ENCODE data around the gene GAS7. TPM values are rescaled to one million over a fixed set of nuclear protein-coding genes. Genes with fewer than 3 reads are reported as not detected.

Gene GAS7
- total RNA-seq, 1 experiment from 2014 or later, result 0.02 TPM

DNA sequence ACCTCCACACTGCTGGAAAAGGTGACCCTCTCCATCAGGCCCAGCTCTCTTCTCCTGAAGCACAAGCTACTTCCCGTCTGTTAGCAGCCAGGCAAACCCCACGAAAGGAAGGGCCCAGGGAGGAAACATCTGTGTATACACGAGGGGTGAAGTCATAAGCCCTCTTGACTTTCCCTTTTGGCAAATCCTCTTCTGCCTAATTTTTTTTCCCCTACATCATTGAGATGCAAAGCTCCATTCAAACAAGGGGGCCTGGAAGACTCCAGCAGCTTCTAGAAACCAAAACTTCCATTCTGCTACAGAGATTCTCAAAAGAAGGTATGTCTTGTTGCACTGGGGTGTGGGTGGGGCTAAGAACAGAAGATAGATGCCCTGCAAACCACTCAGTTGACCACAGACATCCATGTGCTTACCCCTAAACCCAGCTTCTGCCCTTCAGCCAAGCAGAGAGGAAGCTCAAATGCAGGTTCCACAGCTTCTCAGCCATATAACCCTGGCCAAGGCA, 147.8 kb downstream of the GAS7 start:
- no peak for DNase-seq (ENCODE audit: low read depth)

DNA sequence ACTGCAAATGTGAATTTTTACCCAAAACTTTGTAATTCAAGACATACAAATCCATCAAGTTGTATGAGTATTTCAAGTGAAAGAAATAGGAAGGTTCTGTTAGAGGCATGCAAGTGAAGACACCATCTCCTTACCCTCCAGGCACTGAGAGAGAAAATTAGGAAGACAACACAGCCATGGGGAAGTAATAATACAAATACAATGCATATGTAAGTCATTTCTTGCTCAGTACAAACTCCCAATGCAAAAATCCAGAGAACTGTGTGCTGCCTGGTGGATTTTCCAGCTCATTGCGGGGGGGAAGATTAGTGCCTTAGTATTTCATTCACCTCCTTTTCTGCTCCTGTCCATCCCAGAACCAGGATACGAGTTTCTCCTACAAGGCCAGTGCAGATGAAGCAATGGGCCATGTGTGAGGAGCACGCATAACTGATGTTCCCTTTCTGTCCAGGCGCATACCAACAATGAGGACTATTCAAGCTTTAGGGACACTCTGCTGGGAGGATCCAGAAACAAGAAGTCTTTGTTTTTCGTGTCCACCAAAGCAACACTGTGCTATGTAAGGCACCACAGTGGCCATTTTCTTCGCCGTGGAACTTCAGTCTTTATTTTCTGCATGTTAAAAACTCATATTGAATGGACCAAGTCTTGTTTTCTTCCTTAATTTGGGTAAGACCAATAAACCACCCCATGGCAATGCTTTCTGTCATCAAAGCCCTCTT, 149.6 kb downstream of the GAS7 start:
- no peak for DNase-seq (ENCODE audit: low read depth)

DNA sequence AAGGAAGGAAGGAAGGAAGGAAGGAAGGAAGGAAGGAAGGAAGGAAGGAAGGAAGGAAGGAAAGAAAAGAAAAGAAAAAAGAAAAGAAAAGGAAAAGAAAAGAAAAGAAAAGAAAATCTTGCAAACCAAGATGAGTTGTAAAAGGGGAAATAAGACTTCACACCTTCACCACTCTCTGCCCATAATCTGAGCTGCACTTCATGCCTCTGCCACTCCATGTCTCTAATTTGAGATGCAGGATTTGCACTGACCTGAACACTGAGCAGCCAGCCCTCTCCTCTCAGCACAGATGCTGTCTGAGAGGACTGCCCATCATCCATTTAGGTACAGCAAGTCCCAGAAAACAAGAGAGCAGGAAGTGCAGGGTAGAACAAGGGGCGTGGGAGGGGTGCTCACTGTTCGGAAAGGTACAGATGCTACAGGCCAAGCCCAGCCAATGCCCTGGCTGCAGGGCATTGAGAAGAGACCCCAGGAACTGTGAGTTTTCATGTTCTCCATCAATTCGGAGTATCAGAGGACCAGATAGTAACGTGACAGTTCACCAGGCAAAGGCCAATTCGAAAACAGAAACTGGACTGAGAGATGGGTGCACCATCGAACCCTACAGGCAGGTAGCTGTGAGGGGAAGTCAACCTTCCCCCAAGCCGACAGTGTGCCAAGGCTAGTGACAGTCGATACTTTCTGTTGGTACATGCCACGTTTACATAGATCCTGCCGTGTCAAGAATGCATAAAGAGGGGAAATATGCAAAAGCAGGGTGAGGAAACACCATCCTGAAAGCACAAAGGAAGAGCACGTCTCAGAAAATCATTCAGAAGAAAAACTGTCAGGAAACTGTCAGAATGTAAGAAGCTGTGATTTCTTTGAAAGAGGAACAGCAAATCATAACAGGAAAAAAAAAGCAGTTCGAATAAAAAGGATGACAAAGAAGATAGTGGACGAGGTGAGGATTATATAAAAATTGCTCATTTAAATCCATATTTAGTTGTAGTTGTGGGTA, 151.3 kb downstream of the GAS7 start:
- no peak for DNase-seq (ENCODE audit: low read depth)

- no peak for DNase-seq (ENCODE audit: low read depth)
Observed at GRCh38 chr17:10045871-10046658, 152.3 kb downstream of the GAS7 start.

GRCh38 chr17:10042589-10043244, 155.7 kb downstream of the GAS7 start:
- no peak for DNase-seq (ENCODE audit: low read depth)

DNA sequence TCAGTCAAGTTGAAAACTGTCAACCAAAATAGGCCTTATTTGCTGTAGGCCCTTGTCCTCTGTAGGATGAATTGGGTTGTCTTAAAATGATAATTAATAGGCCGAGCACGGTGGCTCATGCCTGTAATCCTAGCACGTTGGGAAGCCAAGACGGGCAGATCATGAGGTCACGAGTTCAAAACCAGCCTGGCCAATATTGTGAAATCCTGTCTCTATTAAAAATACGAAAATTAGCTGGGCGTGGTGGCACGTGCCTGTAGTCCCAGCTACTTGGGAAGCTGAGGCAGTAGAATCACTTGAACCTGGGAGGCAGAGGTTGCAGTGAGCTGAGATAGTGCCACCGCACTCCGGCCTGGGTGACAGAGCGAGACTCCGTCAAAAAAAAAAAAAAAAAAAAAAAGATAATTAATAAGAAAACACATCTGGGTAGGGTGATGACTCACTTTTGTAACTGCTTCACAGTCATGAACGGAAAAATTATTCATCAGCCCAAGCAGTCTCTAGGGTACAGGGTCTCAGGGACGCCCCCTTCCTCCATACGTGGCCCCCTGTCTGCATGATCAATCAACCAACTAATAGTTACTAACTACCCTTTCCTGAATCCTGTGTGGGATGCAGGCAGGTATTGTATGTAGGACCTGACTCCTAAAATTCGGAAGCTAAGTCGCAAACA, 156.4 kb downstream of the GAS7 start:
- DNase-seq (ENCODE audit: low read depth), result no peak

- DNase-seq (ENCODE audit: low read depth), result no peak
Observed at GRCh38 chr17:10041287-10041612, 157.2 kb downstream of the GAS7 start.

DNA sequence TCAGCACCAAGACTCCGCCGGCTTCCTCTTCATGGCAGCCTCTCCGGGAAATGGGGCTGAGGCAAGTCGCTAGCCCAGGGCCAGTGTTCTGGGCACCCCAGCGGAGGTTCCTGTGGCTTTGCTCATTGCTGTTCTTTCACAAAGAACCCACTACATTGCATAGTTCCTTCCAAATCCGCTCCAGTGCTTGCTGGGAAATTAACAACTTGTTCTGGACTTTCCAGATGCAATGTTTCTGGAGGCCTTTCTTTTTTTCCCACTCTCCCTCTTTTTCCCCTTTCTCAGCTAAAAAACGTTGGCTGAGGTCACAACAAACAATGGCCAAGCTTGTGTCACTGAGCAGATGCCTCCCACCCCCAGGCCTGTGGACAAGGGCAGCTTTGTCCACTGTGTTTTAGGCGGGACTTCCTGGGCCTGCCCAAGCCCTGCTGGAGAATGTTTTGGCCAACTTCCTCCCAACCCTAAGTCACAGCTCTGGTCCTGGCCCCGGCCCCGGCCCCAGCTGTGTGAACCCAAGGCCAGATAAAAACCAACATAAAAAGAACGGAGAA, 161.8 kb downstream of the GAS7 start:
- no peak for DNase-seq (ENCODE audit: low read depth)

- DNase-seq (ENCODE audit: low read depth), result no peak
Observed at GRCh38 chr17:10035885-10036284, 162.5 kb downstream of the GAS7 start.

GRCh38 chr17:10034719-10035475, 163.5 kb downstream of the GAS7 start:
- DNase-seq (ENCODE audit: low read depth), result no peak

DNA sequence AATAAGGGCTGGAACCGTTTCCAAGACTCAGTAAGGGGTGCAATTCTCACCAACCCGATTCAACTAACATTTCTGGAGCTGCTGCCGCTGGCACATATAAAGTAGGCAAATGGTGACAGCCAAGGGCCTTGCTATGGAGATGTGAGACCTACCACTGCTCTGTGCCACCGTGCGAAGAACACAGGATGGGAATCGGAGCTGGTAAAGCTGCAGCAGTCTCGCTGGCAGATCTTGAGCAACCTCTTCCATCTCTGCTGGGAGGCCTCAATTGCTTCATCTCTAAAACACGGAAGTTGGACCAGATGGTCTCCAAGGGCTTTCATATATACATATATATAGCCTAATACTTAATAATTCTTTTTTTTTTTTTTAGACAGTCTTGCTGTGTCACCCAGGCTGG, 164.4 kb downstream of the GAS7 start:
- DNase-seq (ENCODE audit: low read depth), result no peak

- DNase-seq (ENCODE audit: low read depth), result no peak
Observed at GRCh38 chr17:10033449-10033848, 165.0 kb downstream of the GAS7 start.

GRCh38 chr17:10032118-10032852, 166.1 kb downstream of the GAS7 start:
- no peak for DNase-seq (ENCODE audit: low read depth)

DNA sequence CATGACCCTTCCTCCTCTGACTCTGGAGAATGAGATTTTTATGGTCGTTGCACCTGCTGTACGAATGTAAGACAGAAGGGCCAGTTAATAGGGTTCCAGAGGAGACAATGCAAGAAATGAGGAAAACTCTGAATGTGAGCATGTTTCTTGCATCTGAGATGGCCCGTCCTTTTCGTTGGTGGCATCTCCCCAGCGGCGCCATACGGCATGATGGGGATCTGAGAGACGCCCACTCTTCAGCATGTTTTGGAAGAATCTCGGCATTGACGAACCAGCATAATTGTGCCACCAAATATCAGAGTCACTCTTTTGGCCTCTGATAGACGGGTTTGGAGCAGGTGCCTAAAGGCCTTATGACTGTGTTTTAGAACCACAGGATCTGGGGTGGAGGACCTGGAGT, 166.8 kb downstream of the GAS7 start:
- no peak for DNase-seq (ENCODE audit: low read depth)

DNA sequence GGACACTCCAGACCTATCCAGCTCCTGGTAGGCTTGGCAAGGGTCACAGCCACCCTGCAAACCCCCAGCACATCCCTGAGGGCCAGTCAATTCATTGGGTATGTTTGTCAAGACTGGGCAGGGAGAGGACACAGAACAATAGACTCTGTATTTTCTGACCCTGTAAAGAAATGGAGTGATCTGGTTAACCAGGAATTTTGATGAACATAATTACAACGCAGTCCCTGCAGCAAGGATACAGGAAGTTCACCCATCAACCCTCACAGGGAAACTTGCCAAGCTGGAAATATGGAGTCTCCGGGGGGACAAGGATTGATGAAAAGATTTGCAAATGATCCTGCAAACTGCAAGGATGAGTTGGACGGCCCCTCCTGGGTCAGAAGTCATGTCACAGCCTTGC, 167.3 kb downstream of the GAS7 start:
- DNase-seq (ENCODE audit: low read depth), result no peak

DNA sequence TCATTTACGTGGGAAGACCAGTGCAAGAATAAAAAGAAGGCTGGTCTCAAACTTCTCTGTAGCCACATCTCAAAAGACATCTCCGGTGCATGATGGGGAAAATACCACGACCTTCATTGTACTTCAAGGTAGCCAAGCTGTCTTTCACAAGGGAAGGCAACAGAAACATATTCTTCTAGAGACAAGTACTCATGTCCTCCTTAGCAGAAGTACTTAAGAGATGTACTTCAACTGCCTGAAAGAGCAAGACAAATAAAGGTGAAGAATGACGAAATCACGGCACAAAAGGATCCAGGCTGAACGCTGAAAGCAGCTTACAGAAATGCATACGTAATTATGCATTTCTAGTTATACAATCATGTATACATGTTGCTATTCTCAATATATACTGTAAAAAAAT, 169.3 kb downstream of the GAS7 start:
- DNase-seq (ENCODE audit: low read depth), result no peak

DNA sequence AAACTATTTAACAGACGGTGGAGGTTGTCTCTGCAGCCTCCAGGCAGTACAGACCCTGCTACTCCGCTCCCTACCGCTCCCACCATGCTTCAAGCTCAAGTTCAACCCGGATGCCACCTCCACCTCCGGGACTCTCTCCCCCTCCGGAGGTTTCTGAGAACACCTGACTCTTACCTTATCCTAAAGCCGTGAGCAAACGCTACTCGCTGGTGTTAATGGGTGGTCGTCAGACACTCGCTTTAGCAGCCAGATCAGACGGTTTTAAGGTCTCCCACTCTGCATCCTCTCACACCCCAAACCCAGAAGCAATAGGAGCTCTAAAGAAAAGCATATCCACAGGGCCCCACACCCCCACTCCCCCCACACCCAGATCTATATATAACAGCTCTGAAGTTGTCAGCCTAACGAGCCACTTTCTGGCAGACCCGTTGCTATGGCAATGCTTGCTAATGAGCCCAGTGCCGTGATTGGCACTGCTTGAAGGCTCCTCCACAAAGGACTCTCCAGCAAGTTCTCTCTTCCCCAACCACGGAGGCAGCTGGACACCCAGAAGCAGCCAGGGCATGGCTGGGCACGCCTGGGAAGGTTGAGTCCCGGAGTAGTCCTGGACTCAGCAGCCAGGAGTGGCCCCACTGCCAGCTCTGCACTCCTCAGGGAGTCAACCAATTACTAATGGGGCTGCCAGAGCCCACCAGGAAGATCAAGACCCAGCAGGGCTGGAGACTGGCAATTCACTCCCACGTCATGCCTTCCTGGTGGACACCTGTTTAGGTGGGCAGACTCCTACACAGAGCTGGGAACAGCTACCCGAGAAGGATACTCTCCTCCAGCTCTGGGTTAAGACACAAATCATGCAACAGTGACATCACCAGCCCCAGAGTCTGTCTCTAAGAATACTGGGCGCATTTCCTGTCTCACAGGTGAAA, 172.2 kb downstream of the GAS7 start:
- no peak for DNase-seq (ENCODE audit: low read depth)

DNA sequence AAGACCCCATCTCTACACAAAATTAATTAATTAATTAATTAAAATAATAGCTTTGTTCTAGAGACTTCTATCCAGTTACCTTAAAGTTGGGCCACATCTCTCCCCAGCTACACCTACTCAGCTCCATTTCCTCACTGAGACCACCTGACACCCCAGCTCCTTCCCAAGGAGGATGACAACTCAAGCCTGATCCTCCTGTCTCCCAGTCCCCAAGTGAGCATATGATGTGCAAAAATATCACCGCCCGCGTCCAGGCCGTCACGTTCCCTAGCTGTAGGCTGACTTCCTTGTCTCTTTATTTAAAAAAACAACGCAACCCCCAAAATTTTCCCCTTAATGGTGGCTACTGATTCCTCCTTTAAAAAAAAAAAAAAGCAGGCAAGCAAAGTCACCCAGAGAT, 173.2 kb downstream of the GAS7 start:
- no peak for DNase-seq (ENCODE audit: low read depth)
